H9 (cell line): ENCODE results near the gene STK32C. TPM values are rescaled to one million over a fixed set of nuclear protein-coding genes. Genes with fewer than 3 reads are reported as not detected.

Source experiments
- DNase-seq: peaks from one replicate; pipeline ENCODE4 v3.0.0-alpha.2; 2017
- H2AFZ ChIP-seq: one replicate; pipeline ENCODE4 v1.6.1; 2013; ENCODE audit warnings: mild to moderate bottlenecking, low read length, control low read depth, moderate library complexity
- H2AK5ac ChIP-seq: 2 replicates; pipeline ENCODE4 v1.6.1; 2013; ENCODE audit warnings: low read length, control low read depth, mixed read lengths; ENCODE audit not compliant: insufficient read length
- H2BK120ac ChIP-seq: one replicate; pipeline ENCODE4 v1.6.1; 2013; ENCODE audit warnings: low read depth, mild to moderate bottlenecking, low read length, control low read depth, inconsistent platforms; ENCODE audit not compliant: poor library complexity, severe bottlenecking
- H2BK12ac ChIP-seq: 2 replicates; pipeline ENCODE4 v1.6.1; 2013; ENCODE audit warnings: low read length, control low read depth, mixed read lengths, low read depth; ENCODE audit not compliant: insufficient read length
- H2BK15ac ChIP-seq: 2 replicates; pipeline ENCODE4 v1.6.1; 2013; ENCODE audit warnings: low read depth, low read length, control low read depth
- H2BK20ac ChIP-seq: one replicate; pipeline ENCODE4 v1.6.1; 2013; ENCODE audit warnings: low read depth, mild to moderate bottlenecking, low read length, control low read depth, inconsistent platforms; ENCODE audit not compliant: poor library complexity, severe bottlenecking
- H2BK5ac ChIP-seq: 2 replicates; pipeline ENCODE4 v1.6.1; 2013; ENCODE audit warnings: low read length, control low read depth, mixed read lengths; ENCODE audit not compliant: insufficient read length
- H3K14ac ChIP-seq: 2 replicates; pipeline ENCODE4 v1.6.1; 2013; ENCODE audit warnings: low read length, control low read depth; ENCODE audit not compliant: insufficient read depth
- H3K18ac ChIP-seq: 2 replicates; pipeline ENCODE4 v1.6.1; 2013; ENCODE audit warnings: low read depth, mild to moderate bottlenecking, mixed read lengths, low read length, control low read depth; ENCODE audit not compliant: insufficient read length
- H3K23ac ChIP-seq: 2 replicates; pipeline ENCODE4 v1.6.1; 2013; ENCODE audit warnings: low read length, control low read depth, mixed read lengths, low read depth; ENCODE audit not compliant: insufficient read length
- H3K23me2 ChIP-seq: 2 replicates; pipeline ENCODE4 v1.6.1; 2013; ENCODE audit warnings: low read depth, mild to moderate bottlenecking, mixed read lengths, low read length, control low read depth; ENCODE audit not compliant: insufficient read length, poor library complexity, severe bottlenecking
- H3K27ac ChIP-seq: 2 replicates; pipeline ENCODE4 v1.5.1; 2013; ENCODE audit warnings: low read length, control low read depth, mixed read lengths, low read depth; ENCODE audit not compliant: insufficient read length
- H3K27me3 ChIP-seq: 2 replicates; pipeline ENCODE4 v1.6.1; 2013; ENCODE audit warnings: low read length, control low read depth, inconsistent platforms; ENCODE audit not compliant: insufficient read depth
- H3K4ac ChIP-seq: 2 replicates; pipeline ENCODE4 v1.6.1; 2013; ENCODE audit warnings: low read depth, mild to moderate bottlenecking, control low read depth, inconsistent platforms, low read length, moderate library complexity
- H3K4me1 ChIP-seq: 2 replicates; pipeline ENCODE4 v1.6.1; 2013; ENCODE audit warnings: low read length, control low read depth, inconsistent platforms; ENCODE audit not compliant: insufficient read depth
- H3K4me2 ChIP-seq: 2 replicates; pipeline ENCODE4 v1.6.1; 2013; ENCODE audit warnings: low read length, control low read depth, mixed read lengths; ENCODE audit not compliant: insufficient read length, insufficient read depth
- H3K56ac ChIP-seq: 2 replicates; pipeline ENCODE4 v1.6.1; 2013; ENCODE audit warnings: low read depth, mild to moderate bottlenecking, mixed read lengths, low read length, control low read depth; ENCODE audit not compliant: insufficient read length
- H3K79me1 ChIP-seq: 2 replicates; pipeline ENCODE4 v1.6.1; 2013; ENCODE audit warnings: low read depth, mild to moderate bottlenecking, moderate library complexity, low read length, control low read depth, inconsistent platforms; ENCODE audit not compliant: insufficient read depth, poor library complexity, severe bottlenecking
- H3K79me2 ChIP-seq: 2 replicates; pipeline ENCODE4 v1.6.1; 2013; ENCODE audit warnings: low read length, control low read depth, inconsistent platforms; ENCODE audit not compliant: insufficient read depth
- H3K9ac ChIP-seq: 2 replicates; pipeline ENCODE4 v1.6.1; 2013; ENCODE audit warnings: low read length, control low read depth, mixed read lengths; ENCODE audit not compliant: insufficient read length; ENCODE audit errors: extremely low read depth
- H3K9me3 ChIP-seq: one replicate; pipeline ENCODE4 v1.6.1; 2013; ENCODE audit warnings: low read depth, low read length, inconsistent platforms; ENCODE audit not compliant: control insufficient read depth
- H3T11ph ChIP-seq: one replicate; pipeline ENCODE4 v1.6.1; 2013; ENCODE audit warnings: mild to moderate bottlenecking, low read length, control low read depth, inconsistent platforms
- H4K20me1 ChIP-seq: one replicate; pipeline ENCODE4 v1.6.1; 2013; ENCODE audit not compliant: control insufficient read depth, insufficient read length, insufficient read depth
- H4K5ac ChIP-seq: 2 replicates; pipeline ENCODE4 v1.6.1; 2013; ENCODE audit warnings: low read depth, mild to moderate bottlenecking, mixed read lengths, low read length, control low read depth; ENCODE audit not compliant: insufficient read length
- H4K8ac ChIP-seq: replicated peaks from 2 replicates; pipeline ENCODE4 v1.6.1; 2013; ENCODE audit warnings: low read length, control low read depth, mixed read lengths, low read depth; ENCODE audit not compliant: insufficient read length
- H4K91ac ChIP-seq: 2 replicates; pipeline ENCODE4 v1.6.1; 2013; ENCODE audit warnings: low read depth, mild to moderate bottlenecking, moderate library complexity, mixed read lengths, low read length, control low read depth; ENCODE audit not compliant: insufficient read length
- H3K27ac Mint-ChIP-seq, 3 experiments: 2 replicates in 2 of 3; 3 replicates in 1 of 3; pipeline ENCODE4 v1.8.0; 2020 to 2021; ENCODE audit warnings: mixed read lengths in 3 of 3, mild to moderate bottlenecking in 1 of 3, moderate library complexity in 1 of 3
- H3K27me3 Mint-ChIP-seq: 2 replicates; pipeline ENCODE4 v1.8.0; 2021; ENCODE audit warnings: low read depth, mild to moderate bottlenecking, moderate library complexity, mixed read lengths
- H3K36me3 Mint-ChIP-seq, 3 experiments: 2 replicates in 2 of 3; 3 replicates in 1 of 3; pipeline ENCODE4 v1.8.0; 2020 to 2021; ENCODE audit warnings: low read depth in 3 of 3, mixed read lengths in 3 of 3; ENCODE audit not compliant: insufficient read depth in 1 of 3
- H3K4me1 Mint-ChIP-seq, 2 experiments: 2 replicates each; pipeline ENCODE4 v1.8.0; 2020; ENCODE audit warnings: mixed read lengths in 2 of 2
- H3K4me3 Mint-ChIP-seq, 2 experiments: 2 replicates in 1 of 2; 3 replicates in 1 of 2; pipeline ENCODE4 v1.8.0; 2020 to 2021; ENCODE audit warnings: mild to moderate bottlenecking in 2 of 2, mixed read lengths in 2 of 2, moderate library complexity in 1 of 2
- H3K9me3 Mint-ChIP-seq, 2 experiments: 2 replicates in 1 of 2; 3 replicates in 1 of 2; pipeline ENCODE4 v1.8.0; 2020; ENCODE audit warnings: mild to moderate bottlenecking in 2 of 2, mixed read lengths in 2 of 2, moderate library complexity in 1 of 2
- WGBS: extraction: QIAGEN DNeasy Blood & Tissue Kit; methylation state at CpG from one replicate; pipeline ENCODE4 v1.1.7; 2013; ENCODE audit warnings: missing lambda C conversion rate, low lambda C conversion rate, mixed read lengths; ENCODE audit not compliant: insufficient read length; ENCODE audit errors: extremely low coverage; 5-methylcytosine and 5-hydroxymethylcytosine counted together
- total RNA-seq: library from RNA; stranded (reverse); gene quantifications from 2 replicates; pipeline ENCODE4 v1.2.1, GENCODE V29; 2021
- TF ChIP-seq, protein P1 (sequence below): fragments of 200-600 bp; sonication (generic); conservative IDR thresholded peaks from 3 replicates; pipeline ENCODE4 v1.8.0; 2021; ENCODE audit warnings: antibody characterized with exemption, mild to moderate bottlenecking

STK32C gene
- total RNA-seq, 1 experiment from 2014 or later = 11.3 TPM

DNA sequence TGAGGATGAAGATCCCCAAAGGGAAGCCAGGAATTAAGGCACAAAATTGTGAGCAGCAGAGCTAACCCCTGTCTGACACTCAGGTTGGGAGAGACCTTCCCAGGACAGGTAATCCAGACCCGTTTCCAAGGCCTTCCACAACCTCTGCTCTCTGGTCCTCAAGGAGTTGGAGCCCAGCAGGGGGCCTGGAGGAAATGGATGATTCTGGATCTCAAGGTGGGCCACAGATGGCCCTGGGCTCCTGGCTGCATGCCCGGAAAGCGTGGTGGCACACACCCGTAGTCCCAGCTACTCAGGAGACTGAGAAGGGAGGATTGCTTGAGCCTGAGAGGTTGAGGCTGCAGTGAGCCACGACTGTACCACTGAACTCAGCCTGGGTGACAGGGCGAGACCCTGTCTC, 78.7 kb downstream of the STK32C start:
- DNase-seq = no peak
- no peak overlapping the region for H3K23ac ChIP-seq
- no peak overlapping the region for H2BK20ac ChIP-seq
- no peak overlapping the region for H2BK5ac ChIP-seq
- no peaks in the 10 kb centered on the region for H3K9me3 Mint-ChIP-seq
- H3K27ac Mint-ChIP-seq = no peak overlapping the region
- no peak overlapping the region for H3K18ac ChIP-seq
- no peak overlapping the region for H2BK15ac ChIP-seq
- H2AFZ ChIP-seq = no peak overlapping the region
- H3K27me3 Mint-ChIP-seq = no peaks in the 10 kb centered on the region
- no peak overlapping the region for H3K9ac ChIP-seq
- no peaks in the 10 kb centered on the region for H3K4me1 ChIP-seq
- no CpG with 5 or more reads among the region's 6 CpGs for WGBS
- no peak overlapping the region for H4K91ac ChIP-seq
- no peak overlapping the region for H3K56ac ChIP-seq
- H3K4ac ChIP-seq = no peak overlapping the region
- H3K4me3 Mint-ChIP-seq = no peak overlapping the region
- no peak overlapping the region for H4K8ac ChIP-seq
- no peaks in the 10 kb centered on the region for H4K20me1 ChIP-seq
- H4K5ac ChIP-seq = no peak overlapping the region
- no peaks in the 10 kb centered on the region for H3K27me3 ChIP-seq
- no peak overlapping the region for H3T11ph ChIP-seq
- no peak overlapping the region for H2BK12ac ChIP-seq
- H3K4me1 Mint-ChIP-seq = peaks cover 6 to 16% of the 10 kb centered on the region in 2 experiments
- no peaks in the 10 kb centered on the region for H3K79me2 ChIP-seq
- TF ChIP-seq, protein P1, sequence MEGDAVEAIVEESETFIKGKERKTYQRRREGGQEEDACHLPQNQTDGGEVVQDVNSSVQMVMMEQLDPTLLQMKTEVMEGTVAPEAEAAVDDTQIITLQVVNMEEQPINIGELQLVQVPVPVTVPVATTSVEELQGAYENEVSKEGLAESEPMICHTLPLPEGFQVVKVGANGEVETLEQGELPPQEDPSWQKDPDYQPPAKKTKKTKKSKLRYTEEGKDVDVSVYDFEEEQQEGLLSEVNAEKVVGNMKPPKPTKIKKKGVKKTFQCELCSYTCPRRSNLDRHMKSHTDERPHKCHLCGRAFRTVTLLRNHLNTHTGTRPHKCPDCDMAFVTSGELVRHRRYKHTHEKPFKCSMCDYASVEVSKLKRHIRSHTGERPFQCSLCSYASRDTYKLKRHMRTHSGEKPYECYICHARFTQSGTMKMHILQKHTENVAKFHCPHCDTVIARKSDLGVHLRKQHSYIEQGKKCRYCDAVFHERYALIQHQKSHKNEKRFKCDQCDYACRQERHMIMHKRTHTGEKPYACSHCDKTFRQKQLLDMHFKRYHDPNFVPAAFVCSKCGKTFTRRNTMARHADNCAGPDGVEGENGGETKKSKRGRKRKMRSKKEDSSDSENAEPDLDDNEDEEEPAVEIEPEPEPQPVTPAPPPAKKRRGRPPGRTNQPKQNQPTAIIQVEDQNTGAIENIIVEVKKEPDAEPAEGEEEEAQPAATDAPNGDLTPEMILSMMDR = no peak
- no peak overlapping the region for H3K27ac ChIP-seq
- H2BK120ac ChIP-seq = no peak overlapping the region
- H3K9me3 ChIP-seq = no peaks in the 10 kb centered on the region
- no peak overlapping the region for H2AK5ac ChIP-seq
- no peak overlapping the region; the same call in 1 of the 2 replicates for H3K14ac ChIP-seq
- no peaks in the 10 kb centered on the region for H3K79me1 ChIP-seq
- H3K4me2 ChIP-seq = no peak overlapping the region
- peaks cover 4 to 5% (median 5%) of the 10 kb centered on the region in 3 experiments; a peak in 4 of 7 replicates for H3K36me3 Mint-ChIP-seq
- no peaks in the 10 kb centered on the region for H3K23me2 ChIP-seq
